Activated CD4-positive, alpha-beta T cell treated with anti-CD3 and anti-CD28 coated beads, Interleukin-2, amount 10 ng/mL, durations not matched to agents 7 days and 5 days (primary cell): Measurements from ENCODE around the gene MMD2. TPM values are rescaled to one million over a fixed set of nuclear protein-coding genes. Genes with fewer than 3 reads are reported as not detected.
A peak's percentile ranks its signal among the peaks of the same experiment; 100 is the strongest.

Source experiments
- CTCF ChIA-PET: fragments of 350-600 bp; sonication (Branson Sonifier 250); formaldehyde crosslinking; loops from one replicate; lab custom pipeline; 2021; ENCODE audit warnings: antibody characterized with exemption; lab: Charles Lee
- POLR2A ChIA-PET: fragments of 350-600 bp; sonication (Branson Sonifier 250); formaldehyde crosslinking; loops from one replicate; lab custom pipeline; 2021; ENCODE audit warnings: antibody characterized with exemption; lab: Charles Lee
- DNase-seq: peaks from one replicate; pipeline ENCODE4 v3.0.0-alpha.2; 2020
- H3K27ac Mint-ChIP-seq: one replicate; pipeline ENCODE4 v1.8.0; 2021; ENCODE audit warnings: mild to moderate bottlenecking, moderate library complexity, mixed read lengths
- H3K27me3 Mint-ChIP-seq: one replicate; pipeline ENCODE4 v1.8.0; 2021; ENCODE audit warnings: mixed read lengths
- H3K36me3 Mint-ChIP-seq: one replicate; pipeline ENCODE4 v1.8.0; 2021; ENCODE audit warnings: low read depth, mixed read lengths
- H3K4me1 Mint-ChIP-seq: one replicate; pipeline ENCODE4 v1.8.0; 2021; ENCODE audit warnings: mixed read lengths
- H3K4me3 Mint-ChIP-seq: one replicate; pipeline ENCODE4 v1.8.0; 2021; ENCODE audit warnings: mild to moderate bottlenecking, moderate library complexity, mixed read lengths
- H3K9me3 Mint-ChIP-seq: one replicate; pipeline ENCODE4 v1.8.0; 2021; ENCODE audit warnings: mixed read lengths
- total RNA-seq, 2 experiments: library from RNA; stranded (reverse); gene quantifications; one replicate each; pipeline ENCODE4 v1.2.3, GENCODE V29; 2021

MMD2 gene
- total RNA-seq, 2 experiments from 2014 or later = not detected

- Mint-ChIP-seq H3K36me3 (no peaks in the 10 kb centered on the region), H3K4me3 (peak within 1 kb of the TSS; percentile 51), H3K9me3 (no peaks in the 10 kb centered on the region), H3K27me3 (peaks cover 25% of the 10 kb centered on the region), H3K4me1 (peaks cover 12% of the 10 kb centered on the region), H3K27ac (no peak within 1 kb of the TSS)
- CTCF ChIA-PET = interaction anchor here (0.5 to 1.5 kb wide), 9 partner anchors 9 to 489 kb away, joined by 3 to 8 read pairs (median 4); no protein-coding TSS in a partner anchor
- peak; percentile 89 for DNase-seq
- POLR2A ChIA-PET = no interaction called here
These were observed 75.4 kb downstream of the MMD2 start, which contains the start of gene RADIL for GRCh38 chr7:4883372-4884144. Gene RADIL, minus strand, starts transcription at chr7:4883716. Its CDS starts 5,577 bp downstream, at chr7:4878139.

DNA sequence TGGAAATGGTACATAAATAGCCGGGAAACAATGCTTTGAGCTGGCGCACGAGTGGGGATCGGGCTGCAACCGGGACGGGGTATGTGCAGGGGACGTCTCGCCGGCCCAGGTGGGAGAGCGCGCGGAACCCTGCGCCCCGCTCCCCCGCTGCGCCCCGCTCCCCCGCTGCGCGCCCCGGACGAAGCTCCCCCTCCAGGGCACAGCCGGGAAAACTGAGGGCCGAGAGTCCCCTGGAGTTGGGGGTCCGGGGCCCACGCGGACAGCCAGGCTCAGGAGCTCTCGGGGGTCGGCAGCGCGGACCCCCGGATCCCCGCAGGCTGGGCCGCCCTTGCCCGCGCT is 76.0 kb downstream of the MMD2 start:
- CTCF ChIA-PET = interaction anchor here (0.8 to 1.5 kb wide), 7 partner anchors 14 to 137 kb away, joined by 3 to 8 read pairs (median 4); no protein-coding TSS in a partner anchor
- peaks cover 25% of the 10 kb centered on the region for H3K27me3 Mint-ChIP-seq
- DNase-seq = no peak
- no peak overlapping the region for H3K27ac Mint-ChIP-seq
- H3K9me3 Mint-ChIP-seq = no peaks in the 10 kb centered on the region
- peaks cover 12% of the 10 kb centered on the region for H3K4me1 Mint-ChIP-seq
- peak overlapping the region; percentile 51 for H3K4me3 Mint-ChIP-seq
- no peaks in the 10 kb centered on the region for H3K36me3 Mint-ChIP-seq
- POLR2A ChIA-PET = no interaction called here

DNA sequence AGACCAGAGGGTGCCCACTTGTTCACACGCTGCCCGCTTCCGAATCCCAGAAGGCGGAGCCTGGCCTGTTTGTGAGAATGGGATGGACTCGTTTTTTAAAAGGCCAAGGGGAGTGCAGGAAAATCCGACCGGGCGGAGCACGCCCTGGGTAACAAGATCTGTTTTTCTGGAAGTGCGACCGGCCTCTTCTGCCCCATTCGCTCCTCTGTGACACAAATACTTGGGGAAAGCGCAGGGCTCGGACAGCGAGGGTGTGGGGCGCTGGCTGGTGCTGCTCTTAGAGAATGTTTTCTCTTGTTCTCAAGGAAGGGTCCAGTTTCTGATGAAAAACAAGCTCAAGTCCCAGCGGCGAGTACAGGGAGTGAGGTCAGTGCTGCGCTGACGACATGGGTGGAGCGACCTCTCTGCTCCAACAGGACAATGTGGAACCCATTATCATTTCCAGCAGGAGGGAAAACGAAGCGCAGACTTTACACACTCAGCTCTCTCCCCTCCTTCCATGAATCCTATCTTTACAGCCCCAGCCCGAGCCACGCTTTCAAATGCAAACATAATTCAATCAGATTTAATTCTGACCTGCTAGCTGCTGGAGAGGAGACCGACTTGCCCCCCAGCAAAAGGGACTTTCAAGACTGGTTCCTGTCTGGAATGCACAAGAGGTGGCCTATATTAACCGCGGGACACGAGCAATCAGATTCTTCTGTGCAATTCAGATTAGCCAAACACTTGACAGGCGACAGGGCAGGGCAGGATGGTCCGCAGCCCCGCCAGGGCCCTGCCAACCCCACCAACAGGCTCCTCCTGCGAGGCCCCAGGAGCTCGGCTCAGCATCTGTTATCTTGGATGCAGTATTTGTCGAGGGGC is 76.6 kb downstream of the MMD2 start:
- no peaks in the 10 kb centered on the region for H3K9me3 Mint-ChIP-seq
- H3K4me1 Mint-ChIP-seq = peaks cover 12% of the 10 kb centered on the region
- H3K4me3 Mint-ChIP-seq = peak overlapping the region; percentile 51
- no peaks in the 10 kb centered on the region for H3K36me3 Mint-ChIP-seq
- no peak for DNase-seq
- POLR2A ChIA-PET = no interaction called here
- H3K27me3 Mint-ChIP-seq = peaks cover 25% of the 10 kb centered on the region
- CTCF ChIA-PET = interaction anchor here (0.7 to 1.5 kb wide), 6 partner anchors 14 to 136 kb away, joined by 3 to 8 read pairs (median 4); no protein-coding TSS in a partner anchor
- no peak overlapping the region for H3K27ac Mint-ChIP-seq

DNA sequence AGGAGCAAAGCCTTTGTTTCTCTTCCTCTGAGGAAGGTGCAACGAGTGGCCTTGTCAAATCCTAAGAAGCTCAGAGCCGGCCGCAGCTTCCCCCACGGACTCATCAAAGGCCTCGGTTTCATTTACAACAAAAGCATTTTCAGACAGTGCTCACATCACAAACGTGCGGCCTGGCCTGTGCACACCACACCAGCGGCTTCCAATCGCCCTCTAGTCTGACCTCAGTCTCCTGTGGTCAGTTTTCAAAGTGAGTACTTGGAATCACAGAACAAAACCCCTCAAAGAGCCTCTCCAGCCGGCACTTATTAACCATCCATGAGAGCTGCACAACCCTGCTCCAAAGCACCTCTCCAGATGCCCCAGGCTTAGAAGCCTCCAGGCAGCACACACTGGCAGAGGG is 78.8 kb downstream of the MMD2 start:
- no peak overlapping the region for H3K27ac Mint-ChIP-seq
- H3K4me1 Mint-ChIP-seq = peaks cover 12% of the 10 kb centered on the region
- H3K36me3 Mint-ChIP-seq = no peaks in the 10 kb centered on the region
- DNase-seq = no peak
- peaks cover 25% of the 10 kb centered on the region for H3K27me3 Mint-ChIP-seq
- POLR2A ChIA-PET = interaction anchor here (0.6 kb wide), 1 partner anchor 234 kb away, joined by 4 read pairs; no protein-coding TSS in a partner anchor
- CTCF ChIA-PET = no interaction called here
- H3K9me3 Mint-ChIP-seq = no peaks in the 10 kb centered on the region
- no peak overlapping the region for H3K4me3 Mint-ChIP-seq

- Mint-ChIP-seq H3K9me3 (no peaks in the 10 kb centered on the region), H3K4me3 (no peak overlapping the region), H3K27me3 (peaks cover 24% of the 10 kb centered on the region), H3K27ac (no peak overlapping the region), H3K36me3 (no peaks in the 10 kb centered on the region), H3K4me1 (peaks cover 12% of the 10 kb centered on the region)
- POLR2A ChIA-PET = no interaction called here
- CTCF ChIA-PET = no interaction called here
- no peak for DNase-seq
These were observed 79.4 kb downstream of the MMD2 start for GRCh38 chr7:4879396-4880081.

- no peak overlapping the region for H3K4me3 Mint-ChIP-seq
- peaks cover 17% of the 10 kb centered on the region for H3K27me3 Mint-ChIP-seq
- CTCF ChIA-PET = interaction anchor here (0.6 kb wide), 1 partner anchor 1488 kb away, joined by 3 read pairs; no protein-coding TSS in a partner anchor
- H3K9me3 Mint-ChIP-seq = no peaks in the 10 kb centered on the region
- H3K4me1 Mint-ChIP-seq = peaks cover 10% of the 10 kb centered on the region
- no peaks in the 10 kb centered on the region for H3K36me3 Mint-ChIP-seq
- POLR2A ChIA-PET = no interaction called here
- DNase-seq = no peak
- H3K27ac Mint-ChIP-seq = no peak overlapping the region
These were observed 80.4 kb downstream of the MMD2 start for GRCh38 chr7:4878336-4879335.

- POLR2A ChIA-PET = no interaction called here
- no peak overlapping the region for H3K4me3 Mint-ChIP-seq
- CTCF ChIA-PET = no interaction called here
- DNase-seq = no peak
- no peaks in the 10 kb centered on the region for H3K9me3 Mint-ChIP-seq
- H3K27me3 Mint-ChIP-seq = peaks cover 4% of the 10 kb centered on the region
- H3K4me1 Mint-ChIP-seq = peaks cover under 1% of the 10 kb centered on the region
- H3K36me3 Mint-ChIP-seq = no peaks in the 10 kb centered on the region
- no peak overlapping the region for H3K27ac Mint-ChIP-seq
These were observed 82.4 kb downstream of the MMD2 start for GRCh38 chr7:4876586-4876985.

DNA sequence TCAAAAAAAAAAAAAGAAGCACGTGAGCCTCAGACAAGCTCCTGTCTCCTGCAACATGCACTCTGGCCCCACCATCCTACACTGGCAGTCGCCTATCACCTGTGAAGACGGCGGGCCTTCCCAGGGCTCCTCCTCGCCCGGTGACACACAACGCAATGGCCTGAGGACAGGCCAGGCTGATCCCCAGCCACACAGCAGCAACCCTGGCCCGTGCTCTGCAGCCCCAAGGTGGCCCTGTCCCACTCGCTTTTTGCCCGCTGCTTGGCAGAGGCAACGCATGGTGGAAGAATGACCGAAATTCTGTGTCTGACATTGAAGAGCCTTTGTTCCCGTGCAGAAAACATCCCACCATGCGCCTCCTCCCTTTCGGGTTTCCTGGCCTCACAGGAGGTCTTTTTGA is 83.6 kb downstream of the MMD2 start:
- no peak for DNase-seq
- CTCF ChIA-PET = no interaction called here
- no peak overlapping the region for H3K4me3 Mint-ChIP-seq
- POLR2A ChIA-PET = no interaction called here
- peaks cover 8% of the 10 kb centered on the region for H3K27me3 Mint-ChIP-seq
- peaks cover 8% of the 10 kb centered on the region for H3K4me1 Mint-ChIP-seq
- H3K27ac Mint-ChIP-seq = no peak overlapping the region
- H3K36me3 Mint-ChIP-seq = no peaks in the 10 kb centered on the region
- no peaks in the 10 kb centered on the region for H3K9me3 Mint-ChIP-seq

DNA sequence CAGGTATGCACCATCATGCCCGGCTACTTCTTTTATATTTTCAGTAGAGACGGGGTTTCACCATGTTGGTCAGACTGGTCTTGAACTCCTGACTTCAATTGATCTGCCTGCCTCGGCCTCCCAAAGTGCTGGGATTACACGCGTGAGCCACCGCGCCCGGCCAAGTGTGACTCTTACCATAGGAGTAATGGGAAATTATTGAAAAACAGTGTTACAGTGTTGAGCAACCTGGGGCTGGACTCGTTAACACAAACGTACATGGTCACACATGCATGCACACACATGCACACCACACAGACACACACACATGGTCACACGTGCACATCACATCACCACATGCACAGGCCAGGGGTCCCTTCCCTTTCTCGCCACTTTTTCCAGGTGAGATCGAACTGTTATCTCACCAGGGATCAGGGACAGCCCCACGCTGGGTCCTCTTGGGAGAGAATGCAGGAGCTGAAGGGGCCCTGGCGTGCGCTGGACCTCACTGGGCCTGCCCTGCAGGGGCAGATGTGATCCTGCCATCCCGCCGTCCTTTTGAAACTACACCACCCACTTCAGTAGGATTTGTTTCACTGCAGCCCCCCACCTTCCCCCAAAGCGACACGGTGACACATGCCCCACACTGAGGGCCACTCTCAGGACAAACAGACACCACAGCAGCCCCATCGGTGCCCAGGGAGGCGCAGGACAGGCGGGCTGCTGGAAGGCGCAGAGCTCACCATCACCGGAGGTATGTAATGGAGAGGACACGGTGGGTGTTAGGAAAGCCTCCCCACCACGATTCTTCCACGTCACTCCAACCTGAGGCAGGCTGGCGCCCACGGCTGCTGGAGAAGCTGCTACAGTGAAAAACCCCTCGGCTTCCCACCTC is 85.7 kb downstream of the MMD2 start:
- no peaks in the 10 kb centered on the region for H3K36me3 Mint-ChIP-seq
- no peak overlapping the region for H3K27ac Mint-ChIP-seq
- peaks cover 2% of the 10 kb centered on the region for H3K9me3 Mint-ChIP-seq
- peaks cover 12% of the 10 kb centered on the region for H3K27me3 Mint-ChIP-seq
- ChIA-PET POLR2A (no interaction called here), CTCF (no interaction called here)
- H3K4me3 Mint-ChIP-seq = no peak overlapping the region
- peaks cover 8% of the 10 kb centered on the region for H3K4me1 Mint-ChIP-seq
- DNase-seq = no peak

DNA sequence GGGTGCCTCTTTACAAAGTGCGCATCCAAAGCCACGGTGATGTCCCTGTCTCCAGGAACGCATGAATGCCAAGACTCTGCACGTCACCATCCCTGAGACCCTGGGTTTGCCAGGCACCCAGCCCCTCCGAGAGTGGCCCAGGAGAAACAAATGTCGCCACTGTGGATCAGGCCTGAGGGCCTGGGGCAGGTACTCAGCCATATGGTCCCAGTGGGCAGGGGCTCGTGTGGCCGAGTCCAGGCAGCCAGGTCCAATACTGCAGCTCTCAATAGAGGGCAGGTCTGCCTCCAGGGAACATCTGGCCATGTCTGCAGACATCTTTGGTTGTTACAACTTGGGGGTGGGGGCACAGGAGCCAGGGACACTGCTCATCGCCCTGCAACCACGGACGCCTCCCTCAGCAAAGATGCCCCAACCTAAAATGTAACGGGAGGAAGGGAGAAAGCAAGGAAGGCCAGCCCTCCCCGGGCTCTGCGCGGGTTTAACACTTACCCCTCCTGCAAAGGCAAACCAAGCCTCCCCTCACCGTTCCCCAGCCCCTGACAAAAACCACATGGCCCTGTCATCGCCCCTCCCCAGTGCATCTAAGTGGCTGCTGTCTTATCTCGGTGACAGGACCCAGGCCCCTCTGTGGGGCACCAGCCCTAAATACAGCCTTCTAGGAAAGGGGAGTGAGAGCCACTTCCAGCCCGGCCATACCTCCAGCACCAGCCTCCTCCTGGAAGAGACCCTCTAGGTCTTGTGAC is 86.9 kb downstream of the MMD2 start:
- Mint-ChIP-seq H3K4me3 (no peak overlapping the region), H3K9me3 (peaks cover 2% of the 10 kb centered on the region), H3K27me3 (peaks cover 12% of the 10 kb centered on the region), H3K36me3 (no peaks in the 10 kb centered on the region), H3K27ac (no peak overlapping the region), H3K4me1 (peaks cover 8% of the 10 kb centered on the region)
- ChIA-PET CTCF (no interaction called here), POLR2A (no interaction called here)
- DNase-seq = no peak
